ENCODE measurements around the gene GRIA3.

GRIA3 gene

GRCh38 chrX:123489011-123489410 is 304.9 kb downstream of the GRIA3 start:
- TF ChIP-seq ZNF549 (tag by site-specific recombination; IDR thresholded peaks at IDR 0.05), result no peak
- no peak for TF ChIP-seq ZNF571 (tag by site-specific recombination; IDR thresholded peaks at IDR 0.05)
- no peak for TF ChIP-seq ZNF391 (tag by site-specific recombination; IDR thresholded peaks at IDR 0.05; ENCODE audit: borderline replicate concordance, low read depth)
- no peak for TF ChIP-seq ZNF510 (tag by site-specific recombination; IDR thresholded peaks at IDR 0.05; ENCODE audit: insufficient replicate concordance)
- no peak for TF ChIP-seq RBAK (tag by site-specific recombination; IDR thresholded peaks at IDR 0.05)
- no peak for TF ChIP-seq ZBTB20 (tag by site-specific recombination; IDR thresholded peaks at IDR 0.05)
- no peak for TF ChIP-seq ELK4 (IDR thresholded peaks at IDR 0.05; ENCODE audit: borderline replicate concordance, low read depth, low read length)
- TF ChIP-seq ZNF18 (tag by site-specific recombination; IDR thresholded peaks at IDR 0.05), result no peak
- no peak for TF ChIP-seq ZNF48 (tag by site-specific recombination; IDR thresholded peaks at IDR 0.05)
- TF ChIP-seq ZNF664 (tag by site-specific recombination; IDR thresholded peaks at IDR 0.05), result no peak
- no peak for TF ChIP-seq ZEB2 (tag by site-specific recombination; IDR thresholded peaks at IDR 0.05)
- no peak for TF ChIP-seq TCF7L2 (IDR thresholded peaks at IDR 0.05; ENCODE audit: borderline replicate concordance, low read depth, low read length)
- H3K4me1 ChIP-seq (ENCODE audit: control insufficient read depth, insufficient read depth, low read length), result no peaks in the 10 kb centered on the region
- H3K27ac ChIP-seq (ENCODE audit: extremely low read depth, low read depth, low read length), result no peak overlapping the region
- H3K9me3 ChIP-seq (ENCODE audit: control insufficient read depth, insufficient read depth, low read depth, low read length), result no peaks in the 10 kb centered on the region
- POLR2A ChIA-PET, result no interaction called here
- H3K36me3 ChIP-seq (ENCODE audit: control insufficient read depth in 2 of 2, insufficient read depth in 1 of 2, low read length in 2 of 2), result no peaks in the 10 kb centered on the region
- CTCF ChIA-PET, result interaction anchor here (1.1 kb wide), 1 partner anchor 9 kb away, joined by 4 read pairs; no protein-coding TSS in a partner anchor
- no peak overlapping the region for H3K4me3 ChIP-seq (ENCODE audit: low read depth, low read length)

- H3K27ac ChIP-seq (ENCODE audit: extremely low read depth, low read depth, low read length), result no peak overlapping the region
- ChIA-PET CTCF (no interaction called here), POLR2A (no interaction called here)
- no peak overlapping the region for H3K4me3 ChIP-seq (ENCODE audit: low read depth, low read length)
- H3K36me3 ChIP-seq (ENCODE audit: control insufficient read depth in 2 of 2, insufficient read depth in 1 of 2, low read length in 2 of 2), result no peaks in the 10 kb centered on the region
- H3K9me3 ChIP-seq (ENCODE audit: control insufficient read depth, insufficient read depth, low read depth, low read length), result no peaks in the 10 kb centered on the region
- no peaks in the 10 kb centered on the region for H3K4me1 ChIP-seq (ENCODE audit: control insufficient read depth, insufficient read depth, low read length)
- TF ChIP-seq ZNF518A (tag by site-specific recombination; conservative IDR thresholded peaks at IDR 0.05; ENCODE audit: low read depth), result no peak
- no peak for TF ChIP-seq ZNF843 (tag by site-specific recombination; IDR thresholded peaks at IDR 0.05)
- TF ChIP-seq ZNF350 (tag by site-specific recombination; IDR thresholded peaks at IDR 0.05), result no peak
- TF ChIP-seq ZNF76 (tag by site-specific recombination; IDR thresholded peaks at IDR 0.05; ENCODE audit: borderline replicate concordance, low read depth), result no peak
- no peak for TF ChIP-seq ZNF501 (tag by site-specific recombination; IDR thresholded peaks at IDR 0.05)
- no peak for TF ChIP-seq ZNF280C (tag by site-specific recombination; IDR thresholded peaks at IDR 0.05)
- no peak for TF ChIP-seq KLF17 (tag by site-specific recombination; IDR thresholded peaks at IDR 0.05)
- no peak for TF ChIP-seq ZBTB44 (tag by site-specific recombination; IDR thresholded peaks at IDR 0.05)
Measured at GRCh38 chrX:123493857-123494256, 309.8 kb downstream of the GRIA3 start.
